Lower lobe of right lung (tissue), 2 donors: ENCODE measurements around the gene CCNF. TPM values are rescaled to one million over a fixed set of nuclear protein-coding genes. Genes with fewer than 3 reads are reported as not detected.
A peak's percentile ranks its signal among the peaks of the same experiment; 100 is the strongest.

Source experiments
- ATAC-seq, 2 donors: fragments of 200-7000 bp; cut with Tn5 transposase; one replicate each; pipeline ENCODE4 v1.9.1; 2020 to 2022; ENCODE audit warnings: mild to moderate bottlenecking in 2 of 2, moderate library complexity in 2 of 2
- DNase-seq: peaks from one replicate; pipeline ENCODE4 v3.0.0-alpha.2; 2020
- H3K27ac ChIP-seq: fragments of 200-600 bp; one replicate; pipeline ENCODE4 v1.8.0; 2022
- H3K27me3 ChIP-seq: fragments of 200-600 bp; one replicate; pipeline ENCODE4 v1.8.0; 2022; ENCODE audit warnings: low read depth
- H3K36me3 ChIP-seq: fragments of 200-600 bp; one replicate; pipeline ENCODE4 v1.8.0; 2022; ENCODE audit warnings: mild to moderate bottlenecking
- H3K4me1 ChIP-seq: fragments of 200-600 bp; one replicate; pipeline ENCODE4 v1.8.0; 2022
- H3K4me3 ChIP-seq: fragments of 200-600 bp; one replicate; pipeline ENCODE4 v1.8.0; 2022; ENCODE audit warnings: mild to moderate bottlenecking
- H3K9me3 ChIP-seq: fragments of 200-600 bp; one replicate; pipeline ENCODE4 v1.8.0; 2022
- intact Hi-C: fragments of 100-400 bp; cut with DNase I; formaldehyde crosslinking; loops from one replicate; pipeline ENCODE4 v1.11.0; 2022
- total RNA-seq: library from RNA; stranded (reverse); fragmentation: NEBNext Ultra II Directional; extraction: Animal tissue kit (Norgen Biotek cat#: 25700); gene quantifications from one replicate; pipeline ENCODE4 v1.2.1, GENCODE V29; 2021
- TF ChIP-seq, protein P1 (sequence below): fragments of 200-600 bp; IDR thresholded peaks from one replicate; pipeline ENCODE4 v1.8.0; 2022; ENCODE audit warnings: antibody characterized with exemption, mild to moderate bottlenecking
- donor health status: DM: no; HTN: yes; CAD: no; lungs with severe emphysema.

Gene CCNF
- total RNA-seq, 1 donor from 2014 or later: 3.4 TPM

DNA sequence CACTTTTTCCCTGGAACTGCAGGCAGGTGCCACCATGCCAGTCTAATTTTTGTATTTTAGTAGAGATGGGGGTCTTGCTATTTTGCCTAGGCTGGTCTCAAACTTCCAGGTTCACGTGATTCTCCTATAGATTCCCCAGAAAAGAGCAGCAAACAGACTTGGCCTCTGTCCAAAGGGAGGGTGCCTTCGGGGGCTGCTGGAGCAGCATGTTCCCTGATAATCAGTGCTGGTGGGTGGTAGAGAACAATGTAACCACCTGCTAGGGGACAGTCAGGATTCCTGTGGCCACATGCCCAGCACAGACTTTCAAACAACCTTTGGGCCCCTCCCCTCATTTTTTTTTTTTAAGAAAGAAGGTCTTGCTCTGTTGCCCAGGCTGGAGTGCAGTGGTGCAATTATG lies 14.2 kb upstream of the CCNF start:
- H3K36me3 ChIP-seq: no peaks in the 10 kb centered on the region
- ATAC-seq: no peak
- H3K27me3 ChIP-seq: peaks cover 18% of the 10 kb centered on the region
- TF ChIP-seq, protein P1, sequence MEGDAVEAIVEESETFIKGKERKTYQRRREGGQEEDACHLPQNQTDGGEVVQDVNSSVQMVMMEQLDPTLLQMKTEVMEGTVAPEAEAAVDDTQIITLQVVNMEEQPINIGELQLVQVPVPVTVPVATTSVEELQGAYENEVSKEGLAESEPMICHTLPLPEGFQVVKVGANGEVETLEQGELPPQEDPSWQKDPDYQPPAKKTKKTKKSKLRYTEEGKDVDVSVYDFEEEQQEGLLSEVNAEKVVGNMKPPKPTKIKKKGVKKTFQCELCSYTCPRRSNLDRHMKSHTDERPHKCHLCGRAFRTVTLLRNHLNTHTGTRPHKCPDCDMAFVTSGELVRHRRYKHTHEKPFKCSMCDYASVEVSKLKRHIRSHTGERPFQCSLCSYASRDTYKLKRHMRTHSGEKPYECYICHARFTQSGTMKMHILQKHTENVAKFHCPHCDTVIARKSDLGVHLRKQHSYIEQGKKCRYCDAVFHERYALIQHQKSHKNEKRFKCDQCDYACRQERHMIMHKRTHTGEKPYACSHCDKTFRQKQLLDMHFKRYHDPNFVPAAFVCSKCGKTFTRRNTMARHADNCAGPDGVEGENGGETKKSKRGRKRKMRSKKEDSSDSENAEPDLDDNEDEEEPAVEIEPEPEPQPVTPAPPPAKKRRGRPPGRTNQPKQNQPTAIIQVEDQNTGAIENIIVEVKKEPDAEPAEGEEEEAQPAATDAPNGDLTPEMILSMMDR: no peak
- H3K27ac ChIP-seq: no peak overlapping the region
- no peaks in the 10 kb centered on the region for H3K4me1 ChIP-seq
- H3K4me3 ChIP-seq: no peak overlapping the region
- intact Hi-C loops: no loop called here
- DNase-seq: no peak
- no peaks in the 10 kb centered on the region for H3K9me3 ChIP-seq

DNA sequence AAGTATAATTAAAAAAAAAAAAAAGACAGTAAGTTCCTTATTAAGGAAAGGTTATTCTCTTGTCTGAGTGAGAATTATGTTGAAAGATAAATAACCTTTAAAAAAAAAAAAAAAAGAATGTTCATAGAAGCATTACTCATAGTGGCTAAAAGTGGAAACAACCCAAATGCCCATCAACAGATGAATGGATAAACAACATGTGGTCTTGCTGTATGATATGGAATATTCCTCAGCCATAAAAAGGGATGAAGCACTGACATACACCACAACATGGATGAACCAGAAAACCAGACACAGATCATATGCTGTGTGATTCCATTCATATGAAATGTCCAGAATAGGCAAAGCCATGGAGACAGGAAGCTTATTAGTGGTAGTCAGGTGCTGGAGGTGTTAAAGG lies 9.2 kb upstream of the CCNF start:
- TF ChIP-seq, protein P1: no peak
- H3K4me3 ChIP-seq: no peak overlapping the region
- intact Hi-C loops: no loop called here
- no peaks in the 10 kb centered on the region for H3K36me3 ChIP-seq
- DNase-seq: no peak
- H3K9me3 ChIP-seq: no peaks in the 10 kb centered on the region
- peaks cover 10% of the 10 kb centered on the region for H3K27me3 ChIP-seq
- no peak overlapping the region for H3K27ac ChIP-seq
- peaks cover 5% of the 10 kb centered on the region for H3K4me1 ChIP-seq
- ATAC-seq: no peak

DNA sequence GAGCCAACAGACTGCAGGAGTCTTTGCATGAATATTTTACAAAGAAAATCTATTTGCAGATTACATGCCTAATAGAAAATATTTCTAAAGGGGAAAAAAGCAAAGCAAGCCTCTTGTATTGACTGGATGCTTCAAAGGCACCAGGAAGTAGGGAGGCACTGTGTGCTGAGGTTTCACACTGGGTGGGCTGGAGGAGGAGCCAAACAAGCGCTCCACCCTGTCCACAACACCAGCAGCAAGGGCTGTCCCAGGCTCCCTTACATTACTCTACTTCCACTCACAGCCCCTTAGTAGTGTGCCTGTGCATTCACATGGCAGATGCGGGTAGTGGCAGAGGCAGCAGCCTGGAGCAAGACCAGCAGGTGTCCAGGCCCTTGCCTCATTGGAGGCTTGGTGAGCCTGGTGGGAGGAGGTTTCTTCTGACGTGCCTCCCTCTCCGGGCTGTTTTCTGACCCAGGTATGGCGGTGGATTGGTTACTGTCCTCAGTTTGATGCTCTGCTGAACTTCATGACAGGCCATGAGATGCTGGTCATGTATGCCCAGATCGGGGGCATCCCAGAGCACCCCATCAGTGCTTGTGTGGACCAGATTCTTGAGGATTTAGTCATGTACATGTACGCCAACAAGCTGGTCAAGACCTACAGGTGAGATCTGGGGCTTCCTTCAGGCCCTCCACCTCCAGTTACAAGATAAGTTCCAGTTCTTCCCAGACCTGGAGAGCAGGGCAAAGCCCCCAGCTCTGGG lies 7.0 kb upstream of the CCNF start:
- H3K4me3 ChIP-seq: no peak overlapping the region
- DNase-seq: no peak
- intact Hi-C loops: no loop called here
- H3K36me3 ChIP-seq: no peaks in the 10 kb centered on the region
- H3K27me3 ChIP-seq: no peaks in the 10 kb centered on the region
- ATAC-seq: peak in 1 of 2 donors; percentile 7
- peaks cover 5% of the 10 kb centered on the region for H3K4me1 ChIP-seq
- H3K9me3 ChIP-seq: no peaks in the 10 kb centered on the region
- TF ChIP-seq, protein P1: no peak
- no peak overlapping the region for H3K27ac ChIP-seq

DNA sequence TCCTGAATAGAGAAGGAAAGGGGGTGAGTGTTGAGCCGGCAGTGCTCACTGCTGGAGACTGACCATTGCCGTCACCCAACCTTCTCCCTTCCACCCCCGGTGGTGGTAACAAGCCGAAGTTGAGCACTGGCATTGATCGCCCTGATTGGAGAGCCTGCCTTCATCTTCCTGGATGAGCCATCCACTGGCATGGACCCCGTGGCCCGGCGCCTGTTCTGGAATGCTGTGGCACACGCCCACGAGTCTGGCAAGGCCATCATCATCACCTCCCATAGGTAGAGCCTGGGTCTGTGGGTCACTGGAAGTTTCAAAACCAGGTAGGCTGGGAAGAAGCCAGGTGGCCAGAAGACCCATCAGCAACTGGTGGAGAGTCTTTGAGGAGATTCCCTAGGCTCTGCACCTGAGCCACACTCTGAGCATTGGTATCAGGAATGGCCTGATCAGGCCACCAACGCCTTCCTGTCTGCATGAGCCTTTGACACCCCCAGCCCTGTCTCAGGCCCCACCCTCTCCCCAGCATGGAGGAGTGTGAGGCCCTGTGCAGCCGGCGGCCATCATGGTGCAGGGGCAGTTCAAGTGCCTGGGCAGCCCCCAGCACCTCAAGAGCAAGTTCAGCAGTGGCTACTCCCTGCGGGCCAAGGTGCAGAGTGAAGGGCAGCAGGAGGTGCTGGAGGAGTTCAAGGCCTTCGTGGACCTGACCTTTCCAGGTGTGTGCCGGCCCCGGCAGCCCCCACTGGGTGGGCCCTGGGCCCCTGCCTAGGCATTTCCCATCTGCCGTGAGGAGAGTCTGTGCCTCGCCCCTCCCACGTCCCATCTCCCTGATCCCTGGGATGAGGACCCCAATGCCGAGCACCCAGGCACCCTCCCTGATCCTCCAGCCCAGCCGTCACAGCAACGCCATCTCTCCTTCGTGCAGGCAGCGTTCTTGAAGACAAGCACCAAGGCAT lies 4.9 kb upstream of the CCNF start:
- no peak overlapping the region for H3K27ac ChIP-seq
- H3K4me3 ChIP-seq: no peak overlapping the region
- no peak for ATAC-seq
- no peaks in the 10 kb centered on the region for H3K27me3 ChIP-seq
- H3K4me1 ChIP-seq: peaks cover 14% of the 10 kb centered on the region
- TF ChIP-seq, protein P1: no peak
- H3K36me3 ChIP-seq: no peaks in the 10 kb centered on the region
- intact Hi-C loops: no loop called here
- no peak for DNase-seq
- H3K9me3 ChIP-seq: no peaks in the 10 kb centered on the region

DNA sequence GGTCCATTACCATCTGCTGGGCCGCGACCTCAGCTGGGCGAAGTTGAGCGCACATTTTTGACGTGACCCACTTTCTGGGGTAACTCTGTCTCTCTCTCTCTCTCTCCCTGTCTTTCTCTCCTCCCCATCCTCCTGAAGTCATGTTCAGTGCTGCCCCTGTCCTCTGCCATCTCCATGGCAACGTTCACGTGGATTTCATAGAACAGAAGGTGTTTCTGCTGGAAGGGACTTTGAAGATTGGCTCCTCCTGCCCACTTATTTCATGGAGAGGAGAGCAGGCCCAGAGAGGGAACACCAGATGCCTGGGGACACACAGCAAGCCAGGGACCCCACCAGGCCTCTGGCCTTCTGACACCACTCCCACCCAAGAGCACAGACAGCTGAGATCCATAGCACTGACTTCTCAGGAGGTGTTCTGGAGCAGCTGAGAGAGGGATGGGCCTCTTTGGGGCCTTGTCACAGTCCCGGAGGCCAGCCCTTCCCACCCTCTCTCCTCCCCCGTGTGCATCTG lies 4.2 kb upstream of the CCNF start:
- Histone ChIP-seq H3K27ac (no peak overlapping the region), H3K4me1 (peaks cover 19% of the 10 kb centered on the region), H3K9me3 (no peaks in the 10 kb centered on the region), H3K4me3 (no peak overlapping the region), H3K36me3 (no peaks in the 10 kb centered on the region), H3K27me3 (no peaks in the 10 kb centered on the region)
- no peak for DNase-seq
- TF ChIP-seq, protein P1: no peak
- intact Hi-C loops: no loop called here
- ATAC-seq: no peak
